GM12891 (cell line): ENCODE measurements around the gene APOE.

Experiments
- POLR2A ChIP-seq: IDR thresholded peaks from 2 replicates; pipeline ENCODE4 v1.6.1; 2011; ENCODE audit warnings: low read depth, low read length, control low read depth
- POLR2AphosphoS5 ChIP-seq: IDR thresholded peaks from 2 replicates; pipeline ENCODE4 v1.6.1; 2011; ENCODE audit warnings: low read depth, low read length, control low read depth
- POU2F2 ChIP-seq: IDR thresholded peaks from 2 replicates; pipeline ENCODE4 v1.6.1; 2011; ENCODE audit warnings: low read depth, mild to moderate bottlenecking, control low read depth, low read length, moderate library complexity
- TAF1 ChIP-seq: IDR thresholded peaks from 2 replicates; pipeline ENCODE4 v1.6.1; 2011; ENCODE audit warnings: low read depth, low read length, control low read depth

- TF ChIP-seq POLR2A (no peak), POLR2AphosphoS5 (no peak), POU2F2 (no peak), TAF1 (no peak)
Observed at GRCh38 chr19:44909775-44910174, 4.2 kb downstream of the APOE start.
